ENCODE results near the gene ANKIB1.
"Not testable (repeated sequence)": the region's sequence is repeated elsewhere in the genome, so short reads cannot be mapped to it uniquely, and the experiment has no call there.

The ANKIB1 gene

DNA sequence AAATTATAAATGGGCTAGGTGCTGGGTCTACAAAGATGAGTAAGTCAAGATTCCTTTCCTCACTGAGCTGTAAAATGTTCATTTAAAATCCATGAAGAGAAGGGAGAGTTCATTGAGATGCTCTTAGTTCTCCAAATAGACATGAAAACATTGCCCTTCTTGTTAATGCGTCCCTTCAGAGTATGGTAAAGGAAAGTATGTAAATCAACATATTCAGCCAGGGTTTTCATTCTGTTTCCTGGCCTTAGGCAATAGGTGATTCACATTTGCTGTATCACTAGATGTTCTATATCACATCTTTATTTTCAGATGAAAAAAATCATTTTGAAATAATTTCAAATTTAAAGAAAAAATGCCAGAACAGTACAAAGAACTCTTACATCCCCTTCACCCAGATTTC is 5.4 kb downstream of the ANKIB1 start:
- Histone ChIP-seq H3K4me3 (ENCODE audit: low read depth in 1 of 2, low read length in 2 of 2) (no peak overlapping the region), H4K20me1 (ENCODE audit: insufficient read depth, low read length) (peaks cover 22% of the 10 kb centered on the region), H3K36me3 (ENCODE audit: insufficient read depth, low read length) (peaks cover 13% of the 10 kb centered on the region), H3K79me2 (ENCODE audit: insufficient read depth, low read length) (peaks cover 96% of the 10 kb centered on the region), H3K27me3 (ENCODE audit: insufficient read depth, low read length, poor library complexity) (no peaks in the 10 kb centered on the region), H3K4me2 (ENCODE audit: insufficient read depth, low read length) (no peak overlapping the region; the same call in 1 of the 2 replicates), H3K4me1 (ENCODE audit: insufficient read depth, low read length) (peaks cover 17% of the 10 kb centered on the region), H3K27ac (ENCODE audit: low read length) (no peak overlapping the region), H2AFZ (ENCODE audit: low read depth, low read length) (no peak overlapping the region), H3K9ac (ENCODE audit: low read depth, low read length) (no peak overlapping the region), H3K9me3 (ENCODE audit: insufficient read depth, low read length, severe bottlenecking) (no peaks in the 10 kb centered on the region)
- TF ChIP-seq, protein P1, sequence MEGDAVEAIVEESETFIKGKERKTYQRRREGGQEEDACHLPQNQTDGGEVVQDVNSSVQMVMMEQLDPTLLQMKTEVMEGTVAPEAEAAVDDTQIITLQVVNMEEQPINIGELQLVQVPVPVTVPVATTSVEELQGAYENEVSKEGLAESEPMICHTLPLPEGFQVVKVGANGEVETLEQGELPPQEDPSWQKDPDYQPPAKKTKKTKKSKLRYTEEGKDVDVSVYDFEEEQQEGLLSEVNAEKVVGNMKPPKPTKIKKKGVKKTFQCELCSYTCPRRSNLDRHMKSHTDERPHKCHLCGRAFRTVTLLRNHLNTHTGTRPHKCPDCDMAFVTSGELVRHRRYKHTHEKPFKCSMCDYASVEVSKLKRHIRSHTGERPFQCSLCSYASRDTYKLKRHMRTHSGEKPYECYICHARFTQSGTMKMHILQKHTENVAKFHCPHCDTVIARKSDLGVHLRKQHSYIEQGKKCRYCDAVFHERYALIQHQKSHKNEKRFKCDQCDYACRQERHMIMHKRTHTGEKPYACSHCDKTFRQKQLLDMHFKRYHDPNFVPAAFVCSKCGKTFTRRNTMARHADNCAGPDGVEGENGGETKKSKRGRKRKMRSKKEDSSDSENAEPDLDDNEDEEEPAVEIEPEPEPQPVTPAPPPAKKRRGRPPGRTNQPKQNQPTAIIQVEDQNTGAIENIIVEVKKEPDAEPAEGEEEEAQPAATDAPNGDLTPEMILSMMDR (IDR thresholded peaks at IDR 0.05; ENCODE audit: borderline replicate concordance, extremely low read depth, low read length, poor library complexity, severe bottlenecking) = no peak
- TF ChIP-seq EZH2 (IDR thresholded peaks at IDR 0.05; ENCODE audit: borderline replicate concordance, low read depth, low read length, severe bottlenecking) = no peak
- ATAC-seq (ENCODE audit: insufficient read depth, low read depth) = no peak
- no peak for DNase-seq

DNA sequence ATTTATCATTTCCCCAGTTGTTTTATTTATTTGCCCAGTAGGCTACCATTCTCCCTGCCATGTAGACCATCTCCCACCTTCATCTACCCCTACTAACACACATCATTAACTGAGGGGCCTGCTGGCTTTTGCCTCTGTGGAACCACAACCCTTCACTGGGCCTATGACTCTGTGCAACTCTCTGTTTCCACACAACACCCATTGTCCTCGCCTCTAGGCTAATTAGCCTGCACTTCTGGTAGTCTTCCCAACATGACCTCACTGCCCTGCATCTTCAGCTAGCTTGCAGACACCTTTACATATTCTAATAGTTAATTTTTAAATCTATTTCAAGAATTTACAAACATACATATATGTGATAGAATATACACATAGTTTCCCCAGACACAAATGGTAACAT is 7.5 kb downstream of the ANKIB1 start:
- Histone ChIP-seq H4K20me1 (ENCODE audit: insufficient read depth, low read length) (peaks cover 7% of the 10 kb centered on the region; the same call in 1 of the 2 replicates), H3K9ac (ENCODE audit: low read depth, low read length) (no peak overlapping the region), H3K27me3 (ENCODE audit: insufficient read depth, low read length, poor library complexity) (no peaks in the 10 kb centered on the region), H3K4me1 (ENCODE audit: insufficient read depth, low read length) (peaks cover 3% of the 10 kb centered on the region), H2AFZ (ENCODE audit: low read depth, low read length) (no peak overlapping the region), H3K9me3 (ENCODE audit: insufficient read depth, low read length, severe bottlenecking) (no peaks in the 10 kb centered on the region), H3K79me2 (ENCODE audit: insufficient read depth, low read length) (peaks cover 93% of the 10 kb centered on the region), H3K4me3 (ENCODE audit: low read depth in 1 of 2, low read length in 2 of 2) (no peak overlapping the region), H3K4me2 (ENCODE audit: insufficient read depth, low read length) (no peak overlapping the region), H3K27ac (ENCODE audit: low read length) (no peak overlapping the region), H3K36me3 (ENCODE audit: insufficient read depth, low read length) (peaks cover 13% of the 10 kb centered on the region)
- no peak for TF ChIP-seq EZH2 (IDR thresholded peaks at IDR 0.05; ENCODE audit: borderline replicate concordance, low read depth, low read length, severe bottlenecking)
- TF ChIP-seq, protein P1 (IDR thresholded peaks at IDR 0.05; ENCODE audit: borderline replicate concordance, extremely low read depth, low read length, poor library complexity, severe bottlenecking) = no peak
- ATAC-seq (ENCODE audit: insufficient read depth, low read depth) (no peak), DNase-seq (no peak)

DNA sequence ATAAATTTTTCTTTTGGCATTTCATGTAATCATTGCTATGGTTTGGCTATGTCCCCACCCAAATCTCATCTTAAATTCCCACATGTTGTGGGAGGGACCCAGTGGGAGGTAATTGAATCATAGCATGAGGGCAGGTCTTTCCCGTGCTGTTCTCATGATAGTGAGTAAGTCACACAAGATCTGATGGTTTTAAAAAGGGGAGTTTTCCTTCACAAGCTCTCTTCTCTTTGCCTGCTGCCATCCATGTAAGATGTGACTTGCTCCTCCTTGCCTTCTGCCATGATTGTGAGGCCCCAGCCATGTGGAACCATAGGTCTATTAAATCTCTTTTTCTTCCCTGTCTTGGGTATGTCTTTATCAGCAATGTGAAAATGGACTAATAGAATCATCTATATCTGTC is 9.0 kb downstream of the ANKIB1 start:
- not testable (repeated sequence) for ATAC-seq (ENCODE audit: insufficient read depth, low read depth); H4K20me1 ChIP-seq (ENCODE audit: insufficient read depth, low read length); H3K9ac ChIP-seq (ENCODE audit: low read depth, low read length)

DNA sequence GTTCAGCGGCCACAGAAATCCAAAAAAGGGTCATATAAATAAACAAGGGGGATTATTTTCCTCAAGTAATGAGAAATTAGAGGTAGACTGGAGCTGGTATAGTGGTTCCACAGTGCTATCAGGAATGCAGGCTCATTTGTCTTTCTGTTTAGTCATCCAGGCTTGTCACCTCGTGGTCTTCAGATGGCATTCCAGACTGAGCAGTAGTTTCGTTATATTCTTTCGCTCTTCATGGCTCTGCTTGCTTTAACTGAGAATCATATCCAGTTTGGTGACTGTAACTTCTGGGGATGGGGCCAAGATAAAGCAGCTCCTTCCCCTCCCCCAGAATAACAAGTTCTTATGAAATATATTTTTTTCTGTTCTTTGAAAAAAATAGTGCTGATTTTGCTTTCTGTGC is 9.5 kb downstream of the ANKIB1 start:
- ATAC-seq (ENCODE audit: insufficient read depth, low read depth) = no peak

More for the DNA sequence above, 9.0 kb downstream of the ANKIB1 start:
- H3K4me3 ChIP-seq (ENCODE audit: low read depth in 1 of 2, low read length in 2 of 2); H3K36me3 ChIP-seq (ENCODE audit: insufficient read depth, low read length); DNase-seq; H3K27ac ChIP-seq (ENCODE audit: low read length); H3K4me1 ChIP-seq (ENCODE audit: insufficient read depth, low read length); H3K27me3 ChIP-seq (ENCODE audit: insufficient read depth, low read length, poor library complexity); H3K4me2 ChIP-seq (ENCODE audit: insufficient read depth, low read length); H3K9me3 ChIP-seq (ENCODE audit: insufficient read depth, low read length, severe bottlenecking); H2AFZ ChIP-seq (ENCODE audit: low read depth, low read length): not testable (repeated sequence)
- H3K79me2 ChIP-seq (ENCODE audit: insufficient read depth, low read length) = peaks cover 93% of the 10 kb centered on the region

More for the DNA sequence above, 9.5 kb downstream of the ANKIB1 start:
- H3K27ac ChIP-seq (ENCODE audit: low read length) = no peak overlapping the region
- DNase-seq = no peak
- H3K27me3 ChIP-seq (ENCODE audit: insufficient read depth, low read length, poor library complexity) = no peaks in the 10 kb centered on the region
- no peak overlapping the region for H3K4me2 ChIP-seq (ENCODE audit: insufficient read depth, low read length)
- peaks cover 9% of the 10 kb centered on the region for H3K36me3 ChIP-seq (ENCODE audit: insufficient read depth, low read length)
- TF ChIP-seq EZH2 (IDR thresholded peaks at IDR 0.05; ENCODE audit: borderline replicate concordance, low read depth, low read length, severe bottlenecking) = no peak
- TF ChIP-seq, protein P1 (IDR thresholded peaks at IDR 0.05; ENCODE audit: borderline replicate concordance, extremely low read depth, low read length, poor library complexity, severe bottlenecking) = no peak
- H3K4me3 ChIP-seq (ENCODE audit: low read depth in 1 of 2, low read length in 2 of 2) = no peak overlapping the region
- H4K20me1 ChIP-seq (ENCODE audit: insufficient read depth, low read length) = peaks cover 7% of the 10 kb centered on the region; the same call in 1 of the 2 replicates
- H3K9me3 ChIP-seq (ENCODE audit: insufficient read depth, low read length, severe bottlenecking) = no peaks in the 10 kb centered on the region
- H3K79me2 ChIP-seq (ENCODE audit: insufficient read depth, low read length) = peaks cover 95% of the 10 kb centered on the region
- no peak overlapping the region for H3K9ac ChIP-seq (ENCODE audit: low read depth, low read length)
- no peaks in the 10 kb centered on the region for H3K4me1 ChIP-seq (ENCODE audit: insufficient read depth, low read length)
- H2AFZ ChIP-seq (ENCODE audit: low read depth, low read length) = no peak overlapping the region
